ENCODE results near the gene RANBP3.

RANBP3 gene

DNA sequence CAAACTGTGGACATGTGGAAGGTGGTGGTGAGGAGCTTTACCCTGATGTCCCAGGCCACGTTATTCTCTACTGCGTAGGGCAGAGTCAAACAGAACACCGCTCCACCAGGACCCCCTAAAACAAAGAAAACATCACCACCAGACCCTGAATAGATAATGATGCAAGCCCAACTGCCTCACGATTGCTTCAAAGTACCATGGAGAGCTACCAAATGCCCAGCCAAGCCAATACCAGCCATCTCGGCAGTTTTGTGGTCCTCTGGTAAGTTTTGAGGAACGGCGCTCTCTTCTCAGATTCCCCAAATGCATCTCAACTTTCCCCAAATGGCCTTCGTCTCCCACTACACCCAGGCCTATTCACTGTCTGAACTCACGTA lies 5.6 kb downstream of the RANBP3 start:
- TF ChIP-seq REST (IDR thresholded peaks at IDR 0.05; ENCODE audit: low read depth) = peak; percentile 80
- TF ChIP-seq YY1 (IDR thresholded peaks at IDR 0.05; ENCODE audit: low read depth) = no peak

GRCh38 chr19:5971714-5972354 lies 6.1 kb downstream of the RANBP3 start:
- TF ChIP-seq CEBPB (IDR thresholded peaks at IDR 0.05) (no peak), YY1 (IDR thresholded peaks at IDR 0.05; ENCODE audit: low read depth) (no peak), REST (IDR thresholded peaks at IDR 0.05; ENCODE audit: low read depth) (no peak), TAF1 (IDR thresholded peaks at IDR 0.05; ENCODE audit: low read depth) (no peak), EGR1 (IDR thresholded peaks at IDR 0.05) (no peak), RAD21 (IDR thresholded peaks at IDR 0.05; ENCODE audit: low read depth) (no peak), NFIC (IDR thresholded peaks at IDR 0.05) (no peak), TCF12 (IDR thresholded peaks at IDR 0.05; ENCODE audit: low read depth) (no peak), EP300 (IDR thresholded peaks at IDR 0.05; ENCODE audit: borderline replicate concordance) (no peak), CREB1 (IDR thresholded peaks at IDR 0.05; ENCODE audit: low read depth) (no peak), TEAD4 (IDR thresholded peaks at IDR 0.05) (no peak), ZBTB7A (IDR thresholded peaks at IDR 0.05; ENCODE audit: low read depth) (no peak), USF1 (IDR thresholded peaks at IDR 0.05) (no peak)
- TF ChIP-seq, protein P1, sequence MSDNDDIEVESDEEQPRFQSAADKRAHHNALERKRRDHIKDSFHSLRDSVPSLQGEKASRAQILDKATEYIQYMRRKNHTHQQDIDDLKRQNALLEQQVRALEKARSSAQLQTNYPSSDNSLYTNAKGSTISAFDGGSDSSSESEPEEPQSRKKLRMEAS (IDR thresholded peaks at IDR 0.05) = no peak

DNA sequence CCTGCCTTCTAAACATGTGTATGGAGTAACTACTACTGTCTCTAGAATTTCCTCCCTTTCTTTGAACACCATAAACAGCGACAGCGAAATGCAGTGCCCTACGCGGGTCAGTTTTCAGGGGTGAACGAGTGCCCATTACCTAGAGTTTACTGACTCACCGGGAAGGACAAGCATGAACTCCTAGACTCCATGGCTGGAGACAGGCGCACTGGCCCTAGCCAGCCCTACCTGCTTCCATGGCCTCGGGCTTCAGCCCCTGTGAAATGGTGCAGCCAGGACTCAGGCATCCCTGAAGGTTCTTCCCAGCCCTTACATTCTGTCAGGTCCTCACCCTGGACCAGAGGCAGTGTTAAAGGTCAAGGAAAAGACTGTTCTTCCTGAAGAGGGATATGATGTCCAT lies 8.5 kb downstream of the RANBP3 start:
- no peak for TF ChIP-seq ZBTB7A (IDR thresholded peaks at IDR 0.05; ENCODE audit: low read depth)

- TF ChIP-seq ZBTB7A (IDR thresholded peaks at IDR 0.05; ENCODE audit: low read depth) = no peak
These were observed 9.2 kb downstream of the RANBP3 start for GRCh38 chr19:5968431-5969373.

DNA sequence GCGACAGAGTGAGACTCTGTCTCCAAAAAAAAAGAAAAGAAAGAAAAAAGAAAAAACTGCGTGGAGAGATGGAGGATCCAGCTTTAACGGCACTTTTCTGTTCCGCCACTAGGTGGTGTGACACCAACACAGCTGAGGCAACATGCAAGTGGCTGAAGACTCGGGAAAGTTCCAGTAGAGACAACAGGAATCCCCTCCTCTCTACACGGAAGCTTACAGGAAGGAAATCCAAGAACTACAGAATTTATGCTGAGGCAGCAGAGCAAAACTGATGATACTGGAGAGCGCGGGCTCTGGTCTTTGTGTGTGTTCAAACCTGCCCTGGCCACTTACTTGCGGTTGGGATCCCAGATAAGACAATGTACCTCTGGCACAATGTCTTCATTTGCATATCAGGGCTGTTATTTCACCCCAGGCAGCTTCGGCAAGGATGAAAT lies 9.9 kb downstream of the RANBP3 start:
- no peak for TF ChIP-seq NFIC (IDR thresholded peaks at IDR 0.05)
- TF ChIP-seq YY1 (IDR thresholded peaks at IDR 0.05; ENCODE audit: low read depth) = no peak
- TF ChIP-seq EP300 (IDR thresholded peaks at IDR 0.05; ENCODE audit: borderline replicate concordance) = no peak
- no peak for TF ChIP-seq ZBTB7A (IDR thresholded peaks at IDR 0.05; ENCODE audit: low read depth)
- TF ChIP-seq TCF12 (IDR thresholded peaks at IDR 0.05; ENCODE audit: low read depth) = no peak
- TF ChIP-seq RAD21 (IDR thresholded peaks at IDR 0.05; ENCODE audit: low read depth) = peak; percentile 46
- no peak for TF ChIP-seq REST (IDR thresholded peaks at IDR 0.05; ENCODE audit: low read depth)
- TF ChIP-seq, protein P1 (IDR thresholded peaks at IDR 0.05) = no peak
